ENCODE measurements around the gene EID3.

Gene EID3

GRCh38 chr12:104280717-104281458 is 22.7 kb upstream of the EID3 start:
- no peak for TF ChIP-seq CTCF (IDR thresholded peaks at IDR 0.05; ENCODE audit: low read depth, low read length, missing control alignments)

GRCh38 chr12:104281636-104282035 is 21.9 kb upstream of the EID3 start:
- no peak overlapping the region for H3K4me3 ChIP-seq (ENCODE audit: low read depth, low read length)
- no peak for DNase-seq (ENCODE audit: low read depth)

More at GRCh38 chr12:104280717-104281458, 22.7 kb upstream of the EID3 start:
- no peak for DNase-seq (ENCODE audit: low read depth)
- no peak overlapping the region for H3K4me3 ChIP-seq (ENCODE audit: low read depth, low read length)

GRCh38 chr12:104282109-104282508 is 21.4 kb upstream of the EID3 start:
- TF ChIP-seq CTCF (IDR thresholded peaks at IDR 0.05; ENCODE audit: low read depth, low read length, missing control alignments): no peak

More at GRCh38 chr12:104281636-104282035, 21.9 kb upstream of the EID3 start:
- no peak for TF ChIP-seq CTCF (IDR thresholded peaks at IDR 0.05; ENCODE audit: low read depth, low read length, missing control alignments)

GRCh38 chr12:104285740-104286515 is 17.6 kb upstream of the EID3 start:
- no peak overlapping the region; the same call in 1 of the 2 replicates for H3K4me3 ChIP-seq (ENCODE audit: low read depth, low read length)
- TF ChIP-seq CTCF (IDR thresholded peaks at IDR 0.05; ENCODE audit: low read depth, low read length, missing control alignments): no peak
- DNase-seq (ENCODE audit: low read depth): no peak

More at GRCh38 chr12:104282109-104282508, 21.4 kb upstream of the EID3 start:
- H3K4me3 ChIP-seq (ENCODE audit: low read depth, low read length): no peak overlapping the region
- no peak for DNase-seq (ENCODE audit: low read depth)

- peak; percentile 96 for DNase-seq (ENCODE audit: low read depth)
- no peak for TF ChIP-seq CTCF (IDR thresholded peaks at IDR 0.05; ENCODE audit: low read depth, low read length, missing control alignments)
- H3K4me3 ChIP-seq (ENCODE audit: low read depth, low read length): peak overlapping the region; percentile 63
These were observed 16.7 kb upstream of the EID3 start for GRCh38 chr12:104286516-104287482.

- DNase-seq (ENCODE audit: low read depth): peak; percentile 75
- H3K4me3 ChIP-seq (ENCODE audit: low read depth, low read length): peak overlapping the region; percentile 63
- no peak for TF ChIP-seq CTCF (IDR thresholded peaks at IDR 0.05; ENCODE audit: low read depth, low read length, missing control alignments)
These were observed 14.8 kb upstream of the EID3 start for GRCh38 chr12:104288635-104289274.
